IMR-90 (cell line): ENCODE results near the gene SCRG1.

Source experiments
- CTCF ChIP-seq: conservative IDR thresholded peaks from 2 replicates; pipeline ENCODE4 v1.5.1; 2012; ENCODE audit warnings: mild to moderate bottlenecking, low read depth, low read length, improper control_type of control experiment
- FOS ChIP-seq: fragments of 150-350 bp; IDR thresholded peaks from 2 replicates; pipeline ENCODE4 v1.6.1; 2016; ENCODE audit warnings: low read depth, low read length
- MAFK ChIP-seq: IDR thresholded peaks from 2 replicates; pipeline ENCODE4 v1.6.1; 2012; ENCODE audit warnings: low read depth, low read length, improper control_type of control experiment
- POLR2A ChIP-seq: IDR thresholded peaks from 2 replicates; pipeline ENCODE4 v1.6.1; 2012; ENCODE audit warnings: mild to moderate bottlenecking, low read depth, low read length
- RAD21 ChIP-seq: IDR thresholded peaks from 2 replicates; pipeline ENCODE4 v1.6.1; 2012; ENCODE audit warnings: low read length, improper control_type of control experiment
- SMC3 ChIP-seq: fragments of 150-350 bp; IDR thresholded peaks from 2 replicates; pipeline ENCODE4 v1.6.1; 2016; ENCODE audit warnings: low read depth, mild to moderate bottlenecking, antibody characterized with exemption, low read length, moderate library complexity
- USF2 ChIP-seq: fragments of 150-350 bp; IDR thresholded peaks from 2 replicates; pipeline ENCODE4 v1.6.1; 2017; ENCODE audit warnings: mild to moderate bottlenecking, antibody characterized with exemption, low read length, low read depth

- no peak for TF ChIP-seq USF2
- TF ChIP-seq CTCF, result no peak
- TF ChIP-seq RAD21, result no peak
- TF ChIP-seq SMC3, result no peak
- TF ChIP-seq POLR2A, result no peak
- no peak for TF ChIP-seq MAFK
- no peak for TF ChIP-seq FOS
These were observed at the start of gene SCRG1 for GRCh38 chr4:173398779-173399415.
